ENCODE data around the gene SRRT.

Gene SRRT

GRCh38 chr7:100884736-100885439, 10.0 kb downstream of the SRRT start:
- TF ChIP-seq CTCF (conservative IDR thresholded peaks at IDR 0.05) = no peak
- H3K27ac ChIP-seq = peak overlapping the region; percentile 99; the same call in 1 of the 2 replicates

- H3K27ac ChIP-seq = peak overlapping the region; percentile 99; the same call in 1 of the 2 replicates
- no peak for TF ChIP-seq CTCF (conservative IDR thresholded peaks at IDR 0.05)
These were observed 10.7 kb downstream of the SRRT start for GRCh38 chr7:100885440-100886141.

GRCh38 chr7:100886142-100886935, 11.4 kb downstream of the SRRT start:
- H3K27ac ChIP-seq = peak overlapping the region; percentile 99
- no peak for TF ChIP-seq CTCF (conservative IDR thresholded peaks at IDR 0.05)

- H3K27ac ChIP-seq = peak overlapping the region; percentile 99
- no peak for TF ChIP-seq CTCF (conservative IDR thresholded peaks at IDR 0.05)
These were observed 12.1 kb downstream of the SRRT start for GRCh38 chr7:100886936-100887515.

- peak overlapping the region; percentile 99 for H3K27ac ChIP-seq
- no peak for TF ChIP-seq CTCF (conservative IDR thresholded peaks at IDR 0.05)
These were observed 12.8 kb downstream of the SRRT start for GRCh38 chr7:100887516-100888290.

GRCh38 chr7:100888291-100888987, 13.5 kb downstream of the SRRT start:
- peak overlapping the region; percentile 99 for H3K27ac ChIP-seq
- no peak for TF ChIP-seq CTCF (conservative IDR thresholded peaks at IDR 0.05)

All from VCaP (cell line).